A549 (cell line): ENCODE results near the gene OR2L13.

Source experiments
- CEBPB ChIP-seq, 2 experiments: fragments of >200 bp in 1 of 2; sonication (Bioruptor Twin) in 1 of 2; formaldehyde crosslinking in 1 of 2; IDR thresholded peaks; 2 replicates each; pipeline ENCODE4 v1.6.1; 2012 to 2016
- CTCF ChIP-seq: fragments of >200 bp; sonication (Bioruptor Twin); formaldehyde crosslinking; IDR thresholded peaks from 3 replicates; pipeline ENCODE4 v1.5.1; 2016
- ELK1 ChIP-seq: fragments of 150-350 bp; IDR thresholded peaks from 2 replicates; pipeline ENCODE4 v1.6.1; 2014; ENCODE audit warnings: low read depth, mild to moderate bottlenecking, low read length
- HDAC2 ChIP-seq: fragments of 200-600 bp; sonication (generic); IDR thresholded peaks from 2 replicates; pipeline ENCODE4 v1.6.1; 2016
- JUN ChIP-seq, 2 experiments: fragments of >200 bp; sonication (Bioruptor Twin); formaldehyde crosslinking; IDR thresholded peaks; 2 replicates in 1 of 2; 3 replicates in 1 of 2; pipeline ENCODE4 v1.6.1; 2016 to 2017
- MAX ChIP-seq: IDR thresholded peaks from 2 replicates; pipeline ENCODE4 v1.6.1; 2012
- MAZ ChIP-seq: fragments of 150-350 bp; IDR thresholded peaks from 2 replicates; pipeline ENCODE4 v1.6.1; 2014; ENCODE audit warnings: antibody characterized with exemption, low read depth, low read length, borderline replicate concordance
- POLR2A ChIP-seq: IDR thresholded peaks from 2 replicates; pipeline ENCODE4 v1.6.1; 2012; ENCODE audit warnings: mild to moderate bottlenecking, low read length
- RAD21 ChIP-seq, 2 experiments: fragments of >200 bp in 1 of 2; sonication (Bioruptor Twin) in 1 of 2; formaldehyde crosslinking in 1 of 2; IDR thresholded peaks in 1 of 2; conservative IDR thresholded peaks in 1 of 2; 2 replicates in 1 of 2; 3 replicates in 1 of 2; pipeline ENCODE4 v1.6.1; 2012 to 2018; ENCODE audit warnings: inconsistent platforms in 1 of 2
- RCOR1 ChIP-seq: fragments of 150-350 bp; IDR thresholded peaks from 2 replicates; pipeline ENCODE4 v1.6.1; 2014; ENCODE audit warnings: antibody characterized with exemption, low read length, low read depth
- RFX5 ChIP-seq: fragments of 450-650 bp; IDR thresholded peaks from 2 replicates; pipeline ENCODE4 v1.7.1; 2014; ENCODE audit warnings: antibody characterized with exemption, mild to moderate bottlenecking, moderate library complexity
- RNF2 ChIP-seq: fragments of 200-600 bp; sonication (generic); IDR thresholded peaks from 2 replicates; pipeline ENCODE4 v1.6.1; 2016; ENCODE audit warnings: low read depth, mild to moderate bottlenecking, antibody characterized with exemption, moderate library complexity, borderline replicate concordance
- SREBF2 ChIP-seq: fragments of 450-650 bp; IDR thresholded peaks from 2 replicates; pipeline ENCODE4 v1.6.1; 2014; ENCODE audit warnings: mild to moderate bottlenecking, moderate library complexity

GRCh38 chr1:248127653-248128052, 32.7 kb downstream of the OR2L13 start:
- TF ChIP-seq MAX (no peak), ELK1 (no peak), CTCF (no peak), HDAC2 (no peak), RAD21 (conservative IDR thresholded peaks at IDR 0.05 in 1 of 2, IDR thresholded peaks at IDR 0.05 in 1 of 2) (no peak), MAZ (no peak), RCOR1 (no peak), RFX5 (no peak), JUN (IDR thresholded peaks at IDR 0.05) (no peak), POLR2A (no peak), RNF2 (no peak), SREBF2 (no peak), CEBPB (IDR thresholded peaks at IDR 0.05) (no peak)
